Trophoblast cell (in vitro differentiated cells and primary cell): Measurements from ENCODE around the gene WNT5A.

Experiments used
- DNase-seq, 2 donors: peaks; one replicate each; pipeline ENCODE4 v3.0.0-alpha.2; 2016
- H2AFZ ChIP-seq: 2 replicates; pipeline ENCODE4 v1.6.1; 2013; ENCODE audit warnings: low read length, moderate library complexity, mild to moderate bottlenecking; ENCODE audit not compliant: insufficient read depth, poor library complexity
- H2AK5ac ChIP-seq: 2 replicates; pipeline ENCODE4 v1.6.1; 2013; ENCODE audit warnings: mild to moderate bottlenecking, low read length
- H2BK120ac ChIP-seq: 2 replicates; pipeline ENCODE4 v1.6.1; 2013; ENCODE audit warnings: low read length, mild to moderate bottlenecking, moderate library complexity; ENCODE audit not compliant: insufficient read depth, poor library complexity
- H2BK12ac ChIP-seq: 2 replicates; pipeline ENCODE4 v1.6.1; 2013; ENCODE audit warnings: mild to moderate bottlenecking, low read length, moderate library complexity
- H2BK5ac ChIP-seq: 2 replicates; pipeline ENCODE4 v1.6.1; 2013; ENCODE audit warnings: low read length, low read depth, moderate library complexity, mild to moderate bottlenecking; ENCODE audit not compliant: poor library complexity
- H3K14ac ChIP-seq: 2 replicates; pipeline ENCODE4 v1.6.1; 2013; ENCODE audit warnings: mild to moderate bottlenecking, low read length
- H3K18ac ChIP-seq: 2 replicates; pipeline ENCODE4 v1.6.1; 2013; ENCODE audit warnings: mild to moderate bottlenecking, low read length
- H3K23ac ChIP-seq: 2 replicates; pipeline ENCODE4 v1.6.1; 2013; ENCODE audit warnings: low read length
- H3K27ac ChIP-seq: 2 replicates; pipeline ENCODE4 v1.5.1; 2013; ENCODE audit warnings: low read depth, mild to moderate bottlenecking, inconsistent platforms, low read length, moderate library complexity
- H3K27me3 ChIP-seq: 2 replicates; pipeline ENCODE4 v1.6.1; 2013; ENCODE audit warnings: inconsistent platforms, mild to moderate bottlenecking, low read length, moderate library complexity; ENCODE audit not compliant: insufficient read depth
- H3K36me3 ChIP-seq, 2 experiments: 1 replicate in 1 of 2; 2 replicates in 1 of 2; pipeline ENCODE4 v1.6.1; 2013; ENCODE audit warnings: low read length in 2 of 2, mild to moderate bottlenecking in 2 of 2, moderate library complexity in 1 of 2; ENCODE audit not compliant: insufficient read depth in 2 of 2, control insufficient read depth in 1 of 2
- H3K4ac ChIP-seq: 2 replicates; pipeline ENCODE4 v1.6.1; 2013; ENCODE audit warnings: low read depth, mild to moderate bottlenecking, low read length, moderate library complexity
- H3K4me1 ChIP-seq, 2 experiments: 1 replicate in 1 of 2; 2 replicates in 1 of 2; pipeline ENCODE4 v1.6.1; 2013; ENCODE audit warnings: low read length in 2 of 2, mild to moderate bottlenecking in 2 of 2, moderate library complexity in 1 of 2; ENCODE audit not compliant: insufficient read depth in 2 of 2, control insufficient read depth in 1 of 2
- H3K4me2 ChIP-seq: 2 replicates; pipeline ENCODE4 v1.6.1; 2013; ENCODE audit warnings: inconsistent platforms, mild to moderate bottlenecking, low read length, moderate library complexity
- H3K4me3 ChIP-seq: 2 replicates; pipeline ENCODE4 v1.5.1; 2013; ENCODE audit warnings: mild to moderate bottlenecking, low read depth, low read length, inconsistent platforms
- H3K79me1 ChIP-seq: one replicate; pipeline ENCODE4 v1.6.1; 2013; ENCODE audit warnings: low read length
- H3K79me2 ChIP-seq: 2 replicates; pipeline ENCODE4 v1.6.1; 2013; ENCODE audit warnings: low read length, mild to moderate bottlenecking; ENCODE audit not compliant: control insufficient read depth, insufficient read depth, poor library complexity
- H3K9ac ChIP-seq: 2 replicates; pipeline ENCODE4 v1.6.1; 2013; ENCODE audit warnings: mild to moderate bottlenecking, low read length
- H3K9me3 ChIP-seq: 2 replicates; pipeline ENCODE4 v1.6.1; 2013; ENCODE audit warnings: low read depth, mild to moderate bottlenecking, control low read depth, inconsistent platforms, low read length; ENCODE audit not compliant: insufficient read depth
- H4K12ac ChIP-seq: 2 replicates; pipeline ENCODE4 v1.6.1; 2013; ENCODE audit warnings: low read depth, mild to moderate bottlenecking, low read length, moderate library complexity
- H4K8ac ChIP-seq: 2 replicates; pipeline ENCODE4 v1.6.1; 2013; ENCODE audit warnings: low read depth, mild to moderate bottlenecking, low read length, moderate library complexity
- H4K91ac ChIP-seq: one replicate; pipeline ENCODE4 v1.6.1; 2013; ENCODE audit warnings: low read depth, mild to moderate bottlenecking, low read length, moderate library complexity
- WGBS: extraction: QIAGEN DNeasy Blood & Tissue Kit; methylation state at CpG from one replicate; pipeline ENCODE4 v1.1.7; 2013; ENCODE audit warnings: missing lambda C conversion rate; ENCODE audit not compliant: insufficient read length, insufficient coverage; ENCODE audit errors: extremely low coverage; 5-methylcytosine and 5-hydroxymethylcytosine counted together

WNT5A gene

GRCh38 chr3:55498520-55498919 lies 11.4 kb upstream of the WNT5A start:
- Histone ChIP-seq H3K79me1 (peaks cover 2% of the 10 kb centered on the region), H3K9me3 (no peaks in the 10 kb centered on the region), H3K14ac (no peak overlapping the region), H4K12ac (no peak overlapping the region), H4K8ac (no peak overlapping the region), H3K27me3 (no peaks in the 10 kb centered on the region), H2AK5ac (no peak overlapping the region), H3K9ac (no peak overlapping the region), H3K4me1 (peaks cover 0 to 2% of the 10 kb centered on the region in 2 experiments), H4K91ac (no peak overlapping the region), H3K4me2 (no peak overlapping the region), H3K4me3 (no peak overlapping the region), H2BK5ac (no peak overlapping the region), H3K79me2 (no peaks in the 10 kb centered on the region), H2BK120ac (no peak overlapping the region), H3K27ac (no peak overlapping the region), H3K23ac (no peak overlapping the region), H3K36me3 (no peaks in the 10 kb centered on the region), H2BK12ac (no peak overlapping the region), H3K18ac (no peak overlapping the region), H2AFZ (no peak overlapping the region), H3K4ac (no peak overlapping the region)
- no peak for DNase-seq
- WGBS, result no CpG with 5 or more reads among the region's 4 CpGs

- Histone ChIP-seq H2AK5ac (no peak overlapping the region), H3K4me1 (peaks cover 3 to 8% of the 10 kb centered on the region in 2 experiments), H3K79me1 (peaks cover 2% of the 10 kb centered on the region), H3K4ac (no peak overlapping the region), H2AFZ (no peak overlapping the region), H3K4me2 (no peak overlapping the region), H3K36me3 (no peaks in the 10 kb centered on the region), H4K91ac (no peak overlapping the region), H3K9ac (no peak overlapping the region), H3K14ac (no peak overlapping the region), H4K12ac (no peak overlapping the region), H3K79me2 (no peaks in the 10 kb centered on the region), H2BK12ac (no peak overlapping the region), H3K4me3 (no peak overlapping the region), H3K18ac (no peak overlapping the region), H3K27me3 (no peaks in the 10 kb centered on the region), H4K8ac (no peak overlapping the region), H3K27ac (no peak overlapping the region), H3K9me3 (no peaks in the 10 kb centered on the region), H3K23ac (no peak overlapping the region), H2BK120ac (no peak overlapping the region), H2BK5ac (no peak overlapping the region)
- DNase-seq, result no peak
Measured at GRCh38 chr3:55497250-55497649, 10.1 kb upstream of the WNT5A start.

DNA sequence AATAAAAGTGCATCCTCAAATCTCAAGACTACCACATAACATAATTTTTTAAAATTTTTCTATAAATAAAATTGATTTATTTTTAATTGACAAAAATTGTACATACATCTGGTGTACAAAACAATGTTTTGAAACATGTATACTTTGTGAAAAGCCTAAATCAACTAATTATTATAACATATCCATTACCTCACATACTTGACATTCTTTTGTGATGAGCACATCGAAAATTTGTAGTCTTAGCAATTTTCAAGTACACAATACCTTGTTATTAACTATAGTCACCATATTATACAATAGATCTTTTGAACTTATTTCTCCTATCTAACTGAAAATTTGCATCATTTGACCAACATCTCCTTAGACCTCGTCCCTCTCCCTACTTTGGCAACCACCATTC lies 7.9 kb upstream of the WNT5A start:
- Histone ChIP-seq H3K14ac (no peak overlapping the region), H2AK5ac (no peak overlapping the region), H3K36me3 (no peaks in the 10 kb centered on the region), H3K4me2 (no peak overlapping the region), H2AFZ (no peak overlapping the region), H4K91ac (no peak overlapping the region), H3K9ac (no peak overlapping the region), H3K79me1 (peaks cover 2% of the 10 kb centered on the region), H3K27ac (no peak overlapping the region), H2BK120ac (no peak overlapping the region), H3K27me3 (no peaks in the 10 kb centered on the region), H3K23ac (no peak overlapping the region), H3K4me3 (no peak overlapping the region), H4K12ac (no peak overlapping the region), H2BK12ac (no peak overlapping the region), H3K79me2 (no peaks in the 10 kb centered on the region), H3K9me3 (no peaks in the 10 kb centered on the region), H2BK5ac (no peak overlapping the region), H3K4me1 (peaks cover 7 to 11% of the 10 kb centered on the region in 2 experiments), H3K18ac (no peak overlapping the region), H4K8ac (no peak overlapping the region), H3K4ac (no peak overlapping the region)
- peak in 1 of 2 donors; percentile 24 for DNase-seq
- WGBS, result no CpG with 5 or more reads among the region's 2 CpGs

GRCh38 chr3:55492976-55493375 lies 5.9 kb upstream of the WNT5A start:
- no peak overlapping the region for H4K12ac ChIP-seq

More at GRCh38 chr3:55492976-55493375, 5.9 kb upstream of the WNT5A start:
- H2BK5ac ChIP-seq, result no peak overlapping the region
- H3K23ac ChIP-seq, result no peak overlapping the region
- no peak overlapping the region for H2BK12ac ChIP-seq
- H4K91ac ChIP-seq, result no peak overlapping the region
- no peak overlapping the region for H3K4me3 ChIP-seq
- no peak overlapping the region for H4K8ac ChIP-seq
- peaks cover 14 to 25% of the 10 kb centered on the region in 2 experiments for H3K4me1 ChIP-seq
- H3K9me3 ChIP-seq, result no peaks in the 10 kb centered on the region
- no peak overlapping the region for H2AK5ac ChIP-seq
- no peak overlapping the region for H3K18ac ChIP-seq
- H3K4me2 ChIP-seq, result no peak overlapping the region
- no peak overlapping the region for H2AFZ ChIP-seq
- peaks cover 13% of the 10 kb centered on the region for H3K79me1 ChIP-seq
- H3K14ac ChIP-seq, result no peak overlapping the region
- no peaks in the 10 kb centered on the region for H3K36me3 ChIP-seq
- H3K9ac ChIP-seq, result no peak overlapping the region
- peaks cover 4% of the 10 kb centered on the region for H3K79me2 ChIP-seq
- no CpG with 5 or more reads among the region's 5 CpGs for WGBS
- H3K4ac ChIP-seq, result no peak overlapping the region
- no peak overlapping the region for H2BK120ac ChIP-seq
- peak overlapping the region; percentile 30 for H3K27ac ChIP-seq
- no peaks in the 10 kb centered on the region for H3K27me3 ChIP-seq
- DNase-seq, result peak; percentile 78 to 90
